D721Med (cell line): ENCODE results near the gene SKOR2.
"Not testable (repeated sequence)": the region's sequence is repeated elsewhere in the genome, so short reads cannot be mapped to it uniquely, and the experiment has no call there.

Source experiments
- DNase-seq: peaks from one replicate; pipeline ENCODE4 v3.0.0; 2011; ENCODE audit warnings: low spot score; ENCODE audit not compliant: insufficient read length
- FAIRE-seq: peaks from 2 replicates; lab custom pipeline; 2011; peaks lifted over from hg19 to GRCh38; lab: Jason Lieb, UNC
- CTCF ChIP-seq: IDR thresholded peaks from 2 replicates; pipeline ENCODE4 v1.5.1; 2012; ENCODE audit warnings: mild to moderate bottlenecking, control low read depth; ENCODE audit not compliant: insufficient read depth; ENCODE audit errors: missing control alignments

Gene SKOR2

DNA sequence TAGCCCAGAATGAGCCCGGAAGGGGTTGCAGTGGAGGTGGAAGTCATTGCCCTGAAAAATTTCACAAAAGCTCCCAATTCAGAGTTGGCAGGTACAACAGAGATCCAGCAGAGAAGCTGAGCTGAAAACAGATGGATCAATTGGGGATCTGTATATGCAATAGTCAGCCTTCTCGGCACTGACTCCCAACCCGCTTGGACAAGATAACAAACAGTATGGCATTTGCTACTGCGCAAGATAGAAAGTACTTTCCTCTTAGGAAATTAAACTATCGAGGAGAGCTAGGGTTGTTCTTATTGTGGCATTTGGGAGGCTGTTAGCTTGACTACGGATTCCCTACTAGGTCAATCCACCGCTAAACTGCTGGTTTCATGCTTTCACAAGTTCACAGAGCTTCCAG, 63.7 kb downstream of the SKOR2 start:
- no peak for FAIRE-seq
- no peak for DNase-seq
- no peak for TF ChIP-seq CTCF

GRCh38 chr18:47184419-47185050, 66.9 kb downstream of the SKOR2 start:
- no peak for FAIRE-seq

DNA sequence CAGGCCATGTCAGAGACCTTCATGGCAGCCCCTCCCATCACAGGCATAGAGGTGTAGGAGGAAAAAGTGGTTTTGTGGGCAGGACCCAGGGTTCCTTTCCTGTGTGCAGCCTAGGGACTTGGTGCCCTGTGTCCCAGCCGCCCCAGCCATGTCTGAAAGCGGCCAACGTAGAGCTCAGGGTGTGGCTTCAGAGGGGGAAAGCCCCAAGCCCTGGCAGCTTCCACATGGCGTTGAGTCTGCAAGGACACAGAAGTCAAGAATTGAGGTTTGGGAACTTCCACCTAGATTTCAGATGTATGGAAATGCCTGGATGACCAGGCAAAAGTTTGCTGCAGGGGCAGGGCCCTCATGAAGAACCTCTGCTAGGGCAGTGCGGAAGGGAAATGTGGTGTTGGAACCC, 69.3 kb downstream of the SKOR2 start:
- not testable (repeated sequence) for FAIRE-seq, DNase-seq

More at GRCh38 chr18:47184419-47185050, 66.9 kb downstream of the SKOR2 start:
- TF ChIP-seq CTCF = no peak
- DNase-seq = no peak

DNA sequence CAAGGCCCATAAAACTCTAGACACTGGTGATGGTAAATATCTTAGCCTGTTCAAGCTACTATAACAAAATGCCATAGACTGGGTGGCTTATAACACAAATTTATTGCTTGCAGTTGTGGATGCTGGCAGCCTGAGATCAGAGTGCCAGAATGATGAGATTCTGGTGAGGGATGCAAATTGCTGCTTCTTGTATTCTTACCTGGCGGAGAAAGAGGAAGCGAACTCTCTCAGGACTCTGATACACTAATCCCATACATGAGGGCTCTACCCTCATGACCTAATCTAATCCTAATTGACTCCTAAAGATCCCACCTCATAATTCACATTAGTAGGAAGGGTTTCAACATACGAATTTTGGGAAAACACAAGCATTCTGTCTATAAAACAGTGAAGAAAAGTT, 70.7 kb downstream of the SKOR2 start:
- no peak for DNase-seq
- no peak for FAIRE-seq
- no peak for TF ChIP-seq CTCF

DNA sequence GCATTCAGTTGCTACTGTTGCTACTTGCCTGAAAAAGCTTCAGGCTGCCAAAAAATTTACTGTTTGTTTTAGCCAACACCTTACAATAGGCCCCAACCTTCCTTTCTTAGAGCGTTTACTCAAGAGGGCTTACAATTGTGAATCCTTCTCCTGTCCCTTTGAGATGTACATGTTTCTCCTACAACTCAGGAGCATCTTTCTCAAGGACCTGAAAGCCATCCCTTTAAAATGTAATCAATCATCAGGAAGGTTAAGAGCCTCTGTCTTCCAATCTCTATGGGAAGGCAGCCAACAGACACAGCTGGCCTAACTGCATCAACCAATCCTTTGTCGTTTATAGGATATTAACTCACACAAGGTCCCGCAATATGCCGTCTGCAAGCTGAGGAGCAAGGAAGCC, 71.9 kb downstream of the SKOR2 start:
- DNase-seq (no peak), FAIRE-seq (no peak)
- no peak for TF ChIP-seq CTCF

GRCh38 chr18:47175898-47176575, 75.4 kb downstream of the SKOR2 start, which contains the start of gene IER3IP1:
Gene IER3IP1 (minus strand): TSS chr18:47176364. CDS start chr18:47176277, 87 bp downstream.
- FAIRE-seq = no peak
- no peak for TF ChIP-seq CTCF
- DNase-seq = peak; percentile 93

DNA sequence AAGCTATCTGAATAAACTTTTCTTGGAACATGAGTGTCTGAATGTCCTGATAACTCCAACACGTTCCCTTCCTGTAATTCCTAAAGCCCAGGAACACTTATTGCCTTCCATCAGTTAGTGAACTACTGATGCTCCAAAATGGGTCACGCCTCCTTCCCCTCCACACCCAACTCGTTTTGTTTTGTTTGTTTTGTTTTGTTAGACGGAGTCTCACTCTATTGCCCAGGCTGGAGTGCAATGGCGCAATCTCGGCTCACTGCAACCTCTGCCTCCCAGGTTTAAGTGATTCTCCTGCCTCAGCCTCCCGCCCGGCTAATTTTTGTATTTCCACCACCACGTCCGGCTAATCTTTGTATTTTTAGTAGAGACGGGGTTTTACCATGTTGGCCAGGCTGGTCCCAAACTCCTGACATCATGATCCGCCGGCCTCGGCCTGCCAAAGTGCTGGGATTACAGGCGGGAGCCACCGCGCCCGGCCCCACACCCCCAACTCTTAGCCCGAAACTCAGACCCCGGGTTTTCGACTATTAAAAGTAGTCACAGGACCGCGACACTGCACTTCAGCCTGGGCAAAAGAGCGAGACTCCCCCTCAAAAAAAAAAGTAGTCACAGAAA, 76.1 kb downstream of the SKOR2 start:
- TF ChIP-seq CTCF = no peak
- DNase-seq (no peak), FAIRE-seq (no peak)
